Measurements from ENCODE around the gene GANAB. TPM values are rescaled to one million over a fixed set of nuclear protein-coding genes. Genes with fewer than 3 reads are reported as not detected.

GANAB gene
- total and polyA plus RNA-seq, 2 of the 13 experiments (the other 11 are each of a cell fraction or from before 2014, with no cell fraction given) = 99.5 to 234 TPM

DNA sequence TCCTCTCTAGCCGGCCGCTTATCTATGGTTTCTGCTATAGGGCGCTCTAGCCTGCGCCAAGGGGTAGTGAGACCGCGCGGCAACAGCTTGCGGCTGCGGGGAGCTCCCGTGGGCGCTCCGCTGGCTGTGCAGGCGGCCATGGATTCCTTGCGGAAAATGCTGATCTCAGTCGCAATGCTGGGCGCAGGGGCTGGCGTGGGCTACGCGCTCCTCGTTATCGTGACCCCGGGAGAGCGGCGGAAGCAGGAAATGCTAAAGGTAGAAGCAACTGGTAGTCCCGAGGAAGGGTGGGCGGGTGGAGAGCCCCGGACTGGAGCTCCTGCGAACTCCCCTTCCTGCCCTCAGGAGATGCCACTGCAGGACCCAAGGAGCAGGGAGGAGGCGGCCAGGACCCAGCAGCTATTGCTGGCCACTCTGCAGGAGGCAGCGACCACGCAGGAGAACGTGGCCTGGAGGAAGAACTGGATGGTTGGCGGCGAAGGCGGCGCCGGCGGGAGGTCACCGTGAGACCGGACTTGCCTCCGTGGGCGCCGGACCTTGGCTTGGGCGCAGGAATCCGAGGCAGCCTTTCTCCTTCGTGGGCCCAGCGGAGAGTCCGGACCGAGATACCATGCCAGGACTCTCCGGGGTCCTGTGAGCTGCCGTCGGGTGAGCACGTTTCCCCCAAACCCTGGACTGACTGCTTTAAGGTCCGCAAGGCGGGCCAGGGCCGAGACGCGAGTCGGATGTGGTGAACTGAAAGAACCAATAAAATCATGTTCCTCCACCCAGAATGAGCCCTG is 25.4 kb upstream of the GANAB start, which contains the start of the genes LBHD1 and UQCC3 (continued):
- TF ChIP-seq ZNF574 (CRISPR knock-in tag; IDR thresholded peaks at IDR 0.05) (peak; percentile 99), DMAP1 (CRISPR knock-in tag; IDR thresholded peaks at IDR 0.05) (peak; percentile 80), ZNF367 (CRISPR knock-in tag; IDR thresholded peaks at IDR 0.05; ENCODE audit: borderline replicate concordance) (no peak), TEAD3 (CRISPR knock-in tag; optimal IDR thresholded peaks at IDR 0.05; ENCODE audit: borderline replicate concordance) (peak; percentile 9), ZNF563 (CRISPR knock-in tag; IDR thresholded peaks at IDR 0.05) (peak; percentile 78), RFX5 (IDR thresholded peaks at IDR 0.05; ENCODE audit: low read depth, low read length) (no peak), TAF15 (IDR thresholded peaks at IDR 0.05; ENCODE audit: low read depth, low read length, poor library complexity, severe bottlenecking) (no peak), HCFC1 (IDR thresholded peaks at IDR 0.05; ENCODE audit: low read depth, low read length) (peak; percentile 26; the same call in 1 of the 2 replicates), KMT2B (CRISPR knock-in tag; IDR thresholded peaks at IDR 0.05) (peak; percentile 87), ZNF234 (CRISPR knock-in tag; conservative IDR thresholded peaks at IDR 0.05) (no peak), ZNF343 (CRISPR knock-in tag; IDR thresholded peaks at IDR 0.05) (no peak), ZMAT3 (CRISPR knock-in tag; conservative IDR thresholded peaks at IDR 0.05) (peak; percentile 37), EP300 (IDR thresholded peaks at IDR 0.05; ENCODE audit: low read depth in 2 of 2, low read length in 2 of 2) (peak in 1 of 2 experiments; percentile 21; a peak in 1 of 4 replicates), EP300 (CRISPR knock-in tag; IDR thresholded peaks at IDR 0.05; ENCODE audit: borderline replicate concordance) (no peak), ZNF7 (CRISPR knock-in tag; IDR thresholded peaks at IDR 0.05) (no peak), ZNF746 (CRISPR knock-in tag; IDR thresholded peaks at IDR 0.05) (no peak), SATB2 (CRISPR knock-in tag; IDR thresholded peaks at IDR 0.05) (no peak), TOE1 (CRISPR knock-in tag; IDR thresholded peaks at IDR 0.05) (peak; percentile 26; the same call in 1 of the 2 replicates), ZNF672 (CRISPR knock-in tag; IDR thresholded peaks at IDR 0.05) (0 out of 2 replicates have a peak, but pooled peaks have one; percentile 35), SMARCC2 (IDR thresholded peaks at IDR 0.05) (no peak), CC2D1A (CRISPR knock-in tag; IDR thresholded peaks at IDR 0.05) (no peak), CTCF (CRISPR knock-in tag; IDR thresholded peaks at IDR 0.05) (no peak; the same call in none of the 2 replicates), FOXP1 (IDR thresholded peaks at IDR 0.05) (no peak), FOXP1 (CRISPR knock-in tag; IDR thresholded peaks at IDR 0.05) (no peak), ZZZ3 (CRISPR knock-in tag; IDR thresholded peaks at IDR 0.05; ENCODE audit: borderline replicate concordance) (peak; percentile 24; the same call in 1 of the 2 replicates), FOXK2 (IDR thresholded peaks at IDR 0.05) (no peak), HNRNPH1 (optimal IDR thresholded peaks at IDR 0.05; ENCODE audit: low read depth, low read length) (no peak), HBP1 (CRISPR knock-in tag; IDR thresholded peaks at IDR 0.05; ENCODE audit: low read depth) (peak; percentile 55; the same call in 1 of the 2 replicates)
